ENCODE data around the gene FOXN4.

FOXN4 gene

GRCh38 chr12:109255377-109255776 is 53.7 kb downstream of the FOXN4 start:
- no peaks in the 10 kb centered on the region for H3K4me1 ChIP-seq (ENCODE audit: control insufficient read depth, insufficient read depth, low read length)
- H3K9ac ChIP-seq (ENCODE audit: low read length) = no peak overlapping the region
- H3K27me3 ChIP-seq (replicated peaks; ENCODE audit: control insufficient read depth, insufficient read depth, low read length) = no peaks in the 10 kb centered on the region
- DNase-seq (ENCODE audit: low read depth) = peak; percentile 14
- H3K36me3 ChIP-seq (ENCODE audit: control insufficient read depth, insufficient read depth, low read length, severe bottlenecking) = peaks cover 97% of the 10 kb centered on the region
- no peak overlapping the region for H3K4me3 ChIP-seq (ENCODE audit: low read length)
- peaks cover 7% of the 10 kb centered on the region for H3K9me3 ChIP-seq (ENCODE audit: control insufficient read depth, low read length)

GRCh38 chr12:109253913-109254544 is 55.1 kb downstream of the FOXN4 start:
- Histone ChIP-seq H3K4me3 (ENCODE audit: low read length) (no peak overlapping the region), H3K9me3 (ENCODE audit: control insufficient read depth, low read length) (peaks cover 7% of the 10 kb centered on the region), H3K36me3 (ENCODE audit: control insufficient read depth, insufficient read depth, low read length, severe bottlenecking) (peaks cover 97% of the 10 kb centered on the region), H3K9ac (ENCODE audit: low read length) (no peak overlapping the region), H3K4me1 (ENCODE audit: control insufficient read depth, insufficient read depth, low read length) (no peaks in the 10 kb centered on the region), H3K27me3 (replicated peaks; ENCODE audit: control insufficient read depth, insufficient read depth, low read length) (no peaks in the 10 kb centered on the region)
- DNase-seq (ENCODE audit: low read depth) = no peak

- Histone ChIP-seq H3K4me1 (ENCODE audit: control insufficient read depth, insufficient read depth, low read length) (no peaks in the 10 kb centered on the region), H3K9ac (ENCODE audit: low read length) (no peak overlapping the region), H3K36me3 (ENCODE audit: control insufficient read depth, insufficient read depth, low read length, severe bottlenecking) (peaks cover 97% of the 10 kb centered on the region), H3K27me3 (replicated peaks; ENCODE audit: control insufficient read depth, insufficient read depth, low read length) (no peaks in the 10 kb centered on the region), H3K9me3 (ENCODE audit: control insufficient read depth, low read length) (peaks cover 7% of the 10 kb centered on the region), H3K4me3 (ENCODE audit: low read length) (no peak overlapping the region)
- no peak for DNase-seq (ENCODE audit: low read depth)
These were observed 56.3 kb downstream of the FOXN4 start for GRCh38 chr12:109252799-109253198.

GRCh38 chr12:109250523-109250922 is 58.6 kb downstream of the FOXN4 start:
- Histone ChIP-seq H3K9ac (ENCODE audit: low read length) (no peak overlapping the region), H3K4me3 (ENCODE audit: low read length) (no peak overlapping the region), H3K36me3 (ENCODE audit: control insufficient read depth, insufficient read depth, low read length, severe bottlenecking) (peaks cover 100% of the 10 kb centered on the region), H3K4me1 (ENCODE audit: control insufficient read depth, insufficient read depth, low read length) (no peaks in the 10 kb centered on the region), H3K9me3 (ENCODE audit: control insufficient read depth, low read length) (peaks cover 7% of the 10 kb centered on the region), H3K27me3 (replicated peaks; ENCODE audit: control insufficient read depth, insufficient read depth, low read length) (no peaks in the 10 kb centered on the region)
- no peak for DNase-seq (ENCODE audit: low read depth)

GRCh38 chr12:109247831-109248654 is 61.0 kb downstream of the FOXN4 start:
- H3K4me1 ChIP-seq (ENCODE audit: control insufficient read depth, insufficient read depth, low read length) = no peaks in the 10 kb centered on the region
- no peak overlapping the region for H3K4me3 ChIP-seq (ENCODE audit: low read length)
- H3K36me3 ChIP-seq (ENCODE audit: control insufficient read depth, insufficient read depth, low read length, severe bottlenecking) = peaks cover 99% of the 10 kb centered on the region
- no peak overlapping the region for H3K9ac ChIP-seq (ENCODE audit: low read length)
- no peak for DNase-seq (ENCODE audit: low read depth)
- H3K9me3 ChIP-seq (ENCODE audit: control insufficient read depth, low read length) = no peaks in the 10 kb centered on the region
- H3K27me3 ChIP-seq (replicated peaks; ENCODE audit: control insufficient read depth, insufficient read depth, low read length) = no peaks in the 10 kb centered on the region

GRCh38 chr12:109246221-109246620 is 62.9 kb downstream of the FOXN4 start:
- no peak overlapping the region for H3K4me3 ChIP-seq (ENCODE audit: low read length)
- H3K9ac ChIP-seq (ENCODE audit: low read length) = no peak overlapping the region
- H3K9me3 ChIP-seq (ENCODE audit: control insufficient read depth, low read length) = no peaks in the 10 kb centered on the region
- no peaks in the 10 kb centered on the region for H3K27me3 ChIP-seq (replicated peaks; ENCODE audit: control insufficient read depth, insufficient read depth, low read length)
- H3K4me1 ChIP-seq (ENCODE audit: control insufficient read depth, insufficient read depth, low read length) = no peaks in the 10 kb centered on the region
- DNase-seq (ENCODE audit: low read depth) = no peak
- peaks cover 99% of the 10 kb centered on the region for H3K36me3 ChIP-seq (ENCODE audit: control insufficient read depth, insufficient read depth, low read length, severe bottlenecking)

GRCh38 chr12:109244073-109244472 is 65.0 kb downstream of the FOXN4 start:
- Histone ChIP-seq H3K9me3 (ENCODE audit: control insufficient read depth, low read length) (no peaks in the 10 kb centered on the region), H3K27me3 (replicated peaks; ENCODE audit: control insufficient read depth, insufficient read depth, low read length) (no peaks in the 10 kb centered on the region), H3K36me3 (ENCODE audit: control insufficient read depth, insufficient read depth, low read length, severe bottlenecking) (peaks cover 97% of the 10 kb centered on the region), H3K4me1 (ENCODE audit: control insufficient read depth, insufficient read depth, low read length) (no peaks in the 10 kb centered on the region), H3K4me3 (ENCODE audit: low read length) (no peak overlapping the region), H3K9ac (ENCODE audit: low read length) (no peak overlapping the region)
- no peak for DNase-seq (ENCODE audit: low read depth)

- Histone ChIP-seq H3K4me3 (ENCODE audit: low read length) (no peak overlapping the region), H3K36me3 (ENCODE audit: control insufficient read depth, insufficient read depth, low read length, severe bottlenecking) (peaks cover 93% of the 10 kb centered on the region), H3K4me1 (ENCODE audit: control insufficient read depth, insufficient read depth, low read length) (no peaks in the 10 kb centered on the region), H3K27me3 (replicated peaks; ENCODE audit: control insufficient read depth, insufficient read depth, low read length) (no peaks in the 10 kb centered on the region), H3K9me3 (ENCODE audit: control insufficient read depth, low read length) (no peaks in the 10 kb centered on the region), H3K9ac (ENCODE audit: low read length) (no peak overlapping the region)
- no peak for DNase-seq (ENCODE audit: low read depth)
These were observed 67.1 kb downstream of the FOXN4 start for GRCh38 chr12:109241936-109242335.

GRCh38 chr12:109240365-109240764 is 68.7 kb downstream of the FOXN4 start:
- Histone ChIP-seq H3K36me3 (ENCODE audit: control insufficient read depth, insufficient read depth, low read length, severe bottlenecking) (peaks cover 93% of the 10 kb centered on the region), H3K4me3 (ENCODE audit: low read length) (no peak overlapping the region), H3K9ac (ENCODE audit: low read length) (no peak overlapping the region), H3K27me3 (replicated peaks; ENCODE audit: control insufficient read depth, insufficient read depth, low read length) (no peaks in the 10 kb centered on the region), H3K9me3 (ENCODE audit: control insufficient read depth, low read length) (no peaks in the 10 kb centered on the region), H3K4me1 (ENCODE audit: control insufficient read depth, insufficient read depth, low read length) (no peaks in the 10 kb centered on the region)
- DNase-seq (ENCODE audit: low read depth) = no peak

GRCh38 chr12:109239691-109240090 is 69.4 kb downstream of the FOXN4 start:
- H3K4me1 ChIP-seq (ENCODE audit: control insufficient read depth, insufficient read depth, low read length) = no peaks in the 10 kb centered on the region
- H3K9me3 ChIP-seq (ENCODE audit: control insufficient read depth, low read length) = no peaks in the 10 kb centered on the region
- no peak for DNase-seq (ENCODE audit: low read depth)
- H3K4me3 ChIP-seq (ENCODE audit: low read length) = no peak overlapping the region
- no peaks in the 10 kb centered on the region for H3K27me3 ChIP-seq (replicated peaks; ENCODE audit: control insufficient read depth, insufficient read depth, low read length)
- no peak overlapping the region for H3K9ac ChIP-seq (ENCODE audit: low read length)
- H3K36me3 ChIP-seq (ENCODE audit: control insufficient read depth, insufficient read depth, low read length, severe bottlenecking) = peaks cover 93% of the 10 kb centered on the region

- Histone ChIP-seq H3K9me3 (ENCODE audit: control insufficient read depth, low read length) (no peaks in the 10 kb centered on the region), H3K27me3 (replicated peaks; ENCODE audit: control insufficient read depth, insufficient read depth, low read length) (no peaks in the 10 kb centered on the region), H3K9ac (ENCODE audit: low read length) (no peak overlapping the region), H3K4me1 (ENCODE audit: control insufficient read depth, insufficient read depth, low read length) (no peaks in the 10 kb centered on the region), H3K36me3 (ENCODE audit: control insufficient read depth, insufficient read depth, low read length, severe bottlenecking) (peaks cover 91% of the 10 kb centered on the region), H3K4me3 (ENCODE audit: low read length) (no peak overlapping the region)
- DNase-seq (ENCODE audit: low read depth) = no peak
These were observed 69.9 kb downstream of the FOXN4 start for GRCh38 chr12:109239179-109239578.

Data from adipocyte (in vitro differentiated cells).